HG02798 (cell line): ENCODE results near the gene EYS.
"Not testable (repeated sequence)": the region's sequence is repeated elsewhere in the genome, so short reads cannot be mapped to it uniquely, and the experiment has no call there.

ENCODE experiments used
- ATAC-seq: cut with Tn5 transposase; IDR thresholded peaks from one replicate; pipeline ENCODE4 v1.9.1; 2021; ENCODE audit warnings: mild to moderate bottlenecking; ENCODE audit not compliant: unreplicated experiment, poor library complexity

Gene EYS

GRCh38 chr6:65483652-65484051 is 223.4 kb downstream of the EYS start:
- ATAC-seq = not testable (repeated sequence)

GRCh38 chr6:65469650-65470049 is 237.4 kb downstream of the EYS start:
- no peak for ATAC-seq

- no peak for ATAC-seq
Observed at GRCh38 chr6:65468307-65468706, 238.7 kb downstream of the EYS start.

GRCh38 chr6:65461121-65461520 is 245.9 kb downstream of the EYS start:
- ATAC-seq = no peak

- ATAC-seq = no peak
Observed at GRCh38 chr6:65452333-65452732, 254.7 kb downstream of the EYS start.

- no peak for ATAC-seq
Observed at GRCh38 chr6:65450451-65450850, 256.6 kb downstream of the EYS start.

GRCh38 chr6:65449926-65450325 is 257.1 kb downstream of the EYS start:
- no peak for ATAC-seq

GRCh38 chr6:65448866-65449265 is 258.2 kb downstream of the EYS start:
- ATAC-seq = no peak

- no peak for ATAC-seq
Observed at GRCh38 chr6:65436281-65436680, 270.7 kb downstream of the EYS start.

- no peak for ATAC-seq
Observed at GRCh38 chr6:65416621-65417020, 290.4 kb downstream of the EYS start.

- no peak for ATAC-seq
Observed at GRCh38 chr6:65410309-65410708, 296.7 kb downstream of the EYS start.

- ATAC-seq = no peak
Observed at GRCh38 chr6:65402564-65402963, 304.5 kb downstream of the EYS start.

GRCh38 chr6:65399355-65400084 is 307.5 kb downstream of the EYS start:
- ATAC-seq = no peak

- no peak for ATAC-seq
Observed at GRCh38 chr6:65398851-65399250, 308.2 kb downstream of the EYS start.

- no peak for ATAC-seq
Observed at GRCh38 chr6:65350530-65350929, 356.5 kb downstream of the EYS start.

GRCh38 chr6:65302655-65303054 is 404.4 kb downstream of the EYS start:
- not testable (repeated sequence) for ATAC-seq

GRCh38 chr6:65299236-65299635 is 407.8 kb downstream of the EYS start:
- ATAC-seq = no peak

- no peak for ATAC-seq
Observed at GRCh38 chr6:65295812-65296211, 411.2 kb downstream of the EYS start.

- ATAC-seq = no peak
Observed at GRCh38 chr6:65289491-65289890, 417.5 kb downstream of the EYS start.

- no peak for ATAC-seq
Observed at GRCh38 chr6:65285275-65285674, 421.8 kb downstream of the EYS start.

GRCh38 chr6:65280060-65280459 is 427.0 kb downstream of the EYS start:
- no peak for ATAC-seq

- no peak for ATAC-seq
Observed at GRCh38 chr6:65262241-65262640, 444.8 kb downstream of the EYS start.

GRCh38 chr6:65259982-65260381 is 447.0 kb downstream of the EYS start:
- ATAC-seq = no peak
